CD8-positive, alpha-beta memory T cell (primary cell): ENCODE data around the gene TADA1. TPM values are rescaled to one million over a fixed set of nuclear protein-coding genes. Genes with fewer than 3 reads are reported as not detected.

Experiments used
- CTCF ChIA-PET: fragments of 350-600 bp; sonication (Branson Sonifier 250); formaldehyde crosslinking; loops from one replicate; lab custom pipeline; 2021; ENCODE audit warnings: antibody characterized with exemption; lab: Charles Lee
- POLR2A ChIA-PET: fragments of 350-600 bp; sonication (Branson Sonifier 250); formaldehyde crosslinking; loops from one replicate; lab custom pipeline; 2021; ENCODE audit warnings: antibody characterized with exemption; lab: Charles Lee
- DNase-seq, 5 donors: peaks; one replicate each; pipeline versions ENCODE4 v3.0.0 to v3.0.0-alpha.2; 2020 to 2022; ENCODE audit warnings: mixed read lengths in 1 of 5
- H3K27ac ChIP-seq: one replicate; pipeline ENCODE4 v1.7.0; 2013; ENCODE audit warnings: low read depth, mild to moderate bottlenecking, low read length, moderate library complexity
- H3K27me3 ChIP-seq: 2 replicates; pipeline ENCODE4 v1.7.0; 2013; ENCODE audit warnings: low read length, mild to moderate bottlenecking; ENCODE audit not compliant: insufficient read depth, poor library complexity, severe bottlenecking
- H3K36me3 ChIP-seq: 2 replicates; pipeline ENCODE4 v1.7.0; 2013; ENCODE audit warnings: mild to moderate bottlenecking, low read length, moderate library complexity; ENCODE audit not compliant: insufficient read depth
- H3K4me1 ChIP-seq: 2 replicates; pipeline ENCODE4 v1.7.0; 2013; ENCODE audit warnings: mild to moderate bottlenecking, low read length, moderate library complexity; ENCODE audit not compliant: insufficient read depth
- H3K4me3 ChIP-seq: 2 replicates; pipeline ENCODE4 v1.7.0; 2013; ENCODE audit warnings: mild to moderate bottlenecking, low read length
- H3K9me3 ChIP-seq: 2 replicates; pipeline ENCODE4 v1.7.0; 2013; ENCODE audit warnings: mild to moderate bottlenecking, low read length
- H3K27ac Mint-ChIP-seq, 8 donors: one replicate each; pipeline ENCODE4 v1.8.0; 2020 to 2021; ENCODE audit warnings: mixed read lengths in 8 of 8, mild to moderate bottlenecking in 6 of 8, inconsistent platforms in 3 of 8, moderate library complexity in 3 of 8
- H3K27me3 Mint-ChIP-seq, 2 donors: one replicate each; pipeline ENCODE4 v1.8.0; 2020 to 2021; ENCODE audit warnings: mixed read lengths in 2 of 2, mild to moderate bottlenecking in 1 of 2, moderate library complexity in 1 of 2
- H3K36me3 Mint-ChIP-seq, 3 donors: one replicate each; pipeline ENCODE4 v1.8.0; 2020 to 2021; ENCODE audit warnings: mixed read lengths in 3 of 3, inconsistent platforms in 1 of 3, mild to moderate bottlenecking in 1 of 3
- H3K4me1 Mint-ChIP-seq, 3 donors: one replicate each; pipeline ENCODE4 v1.8.0; 2020 to 2021; ENCODE audit warnings: mixed read lengths in 3 of 3, inconsistent platforms in 1 of 3, mild to moderate bottlenecking in 1 of 3
- H3K4me3 Mint-ChIP-seq, 7 donors: one replicate each; pipeline ENCODE4 v1.8.0; 2020 to 2021; ENCODE audit warnings: mixed read lengths in 7 of 7, mild to moderate bottlenecking in 6 of 7, moderate library complexity in 4 of 7, inconsistent platforms in 2 of 7
- H3K9me3 Mint-ChIP-seq, 5 donors: one replicate each; pipeline ENCODE4 v1.8.0; 2020 to 2022; ENCODE audit warnings: mixed read lengths in 5 of 5, mild to moderate bottlenecking in 3 of 5, moderate library complexity in 2 of 5, inconsistent platforms in 1 of 5
- polyA plus RNA-seq: library from polyadenylated mRNA; unstranded; fragments of 300-500 nt; fragmentation: Illumina TruSeq; gene quantifications from one replicate; pipeline ENCODE4 v1.2.3, GENCODE V29; 2021
- total RNA-seq, 2 experiments: library from RNA; stranded (reverse); gene quantifications; one replicate each; pipeline ENCODE4 v1.2.3, GENCODE V29; 2021

TADA1 gene
- 10 to 100 TPM; 18.5 to 18.6 TPM for total RNA-seq
- 13.2 TPM for polyA plus RNA-seq

DNA sequence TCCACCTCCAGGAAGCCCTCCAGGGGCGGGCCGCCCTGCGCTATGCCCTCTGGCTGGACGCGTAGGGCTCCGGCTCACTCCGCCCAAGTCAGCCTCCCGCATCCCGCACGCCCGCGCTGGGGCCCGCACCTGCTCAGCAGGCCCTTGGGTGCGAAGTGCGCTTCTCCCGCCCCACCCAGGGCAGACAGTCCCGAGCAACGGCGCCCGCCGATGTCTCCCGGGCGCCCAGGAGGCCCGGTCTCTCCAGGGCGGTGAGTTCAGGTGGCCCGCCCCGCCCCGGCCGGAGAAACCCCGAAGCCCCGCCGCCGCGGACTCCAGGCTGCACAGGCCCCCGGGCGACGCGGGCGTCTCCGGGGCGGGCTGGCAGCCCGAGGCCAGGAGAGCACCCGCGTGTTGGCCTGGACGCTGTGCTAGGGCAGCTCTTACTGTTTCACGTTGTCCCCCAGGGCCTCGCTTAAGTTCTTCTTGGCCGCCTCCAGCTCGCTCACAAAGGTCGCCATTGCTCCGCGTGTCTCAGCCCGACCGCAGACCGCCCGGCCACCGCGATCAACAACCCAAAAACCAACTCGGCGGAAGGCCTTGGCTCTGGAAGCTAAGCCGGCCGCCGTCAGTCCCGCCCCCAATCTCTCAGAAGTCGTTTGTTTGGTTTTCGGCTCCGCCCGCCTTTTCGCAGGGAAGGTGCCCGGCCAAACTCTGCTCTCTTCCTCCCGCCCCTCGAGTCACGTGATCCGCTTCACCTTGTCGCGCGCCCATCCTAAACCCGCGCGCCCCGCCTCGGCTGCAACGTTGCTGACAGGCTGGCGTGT, at the start of gene TADA1:
Gene TADA1, minus strand, starts transcription at position 531 of the 806 bp plus-strand sequence. Its CDS starts 31 bp downstream, at position 500.
- Mint-ChIP-seq H3K36me3 (peaks cover 0 to 15% (median 2%) of the 10 kb centered on the region in 3 donors), H3K27me3 (peaks cover 0 to 5% of the 10 kb centered on the region in 2 donors), H3K4me3 (peak within 1 kb of the TSS; percentile 91 to 99 (median 97)), H3K4me1 (peaks cover 43 to 58% (median 56%) of the 10 kb centered on the region in 3 donors), H3K9me3 (peaks cover 0 to 3% (median 0%) of the 10 kb centered on the region in 5 donors), H3K27ac (peak within 1 kb of the TSS; percentile 78 to 99 (median 97))
- peak within 1 kb of the TSS; percentile 81 for H3K27ac ChIP-seq
- peak within 1 kb of the TSS; percentile 79 for H3K4me3 ChIP-seq
- peak; percentile 96 to 97 (median 96) for DNase-seq
- no peaks in the 10 kb centered on the region for H3K9me3 ChIP-seq
- ChIA-PET POLR2A (interaction anchor here (1.0 to 2.0 kb wide), 3 partner anchors 34 to 344 kb away, joined by 3 to 23 read pairs (median 4); partner anchors contain the start of genes POGK and POU2F1), CTCF (interaction anchor here (1.0 to 3.3 kb wide), 6 partner anchors 12 to 386 kb away, joined by 3 to 16 read pairs (median 6); partner anchors contain the start of gene POGK)
- H3K36me3 ChIP-seq, result no peaks in the 10 kb centered on the region
- no peaks in the 10 kb centered on the region for H3K27me3 ChIP-seq
- peaks cover 25% of the 10 kb centered on the region for H3K4me1 ChIP-seq

DNA sequence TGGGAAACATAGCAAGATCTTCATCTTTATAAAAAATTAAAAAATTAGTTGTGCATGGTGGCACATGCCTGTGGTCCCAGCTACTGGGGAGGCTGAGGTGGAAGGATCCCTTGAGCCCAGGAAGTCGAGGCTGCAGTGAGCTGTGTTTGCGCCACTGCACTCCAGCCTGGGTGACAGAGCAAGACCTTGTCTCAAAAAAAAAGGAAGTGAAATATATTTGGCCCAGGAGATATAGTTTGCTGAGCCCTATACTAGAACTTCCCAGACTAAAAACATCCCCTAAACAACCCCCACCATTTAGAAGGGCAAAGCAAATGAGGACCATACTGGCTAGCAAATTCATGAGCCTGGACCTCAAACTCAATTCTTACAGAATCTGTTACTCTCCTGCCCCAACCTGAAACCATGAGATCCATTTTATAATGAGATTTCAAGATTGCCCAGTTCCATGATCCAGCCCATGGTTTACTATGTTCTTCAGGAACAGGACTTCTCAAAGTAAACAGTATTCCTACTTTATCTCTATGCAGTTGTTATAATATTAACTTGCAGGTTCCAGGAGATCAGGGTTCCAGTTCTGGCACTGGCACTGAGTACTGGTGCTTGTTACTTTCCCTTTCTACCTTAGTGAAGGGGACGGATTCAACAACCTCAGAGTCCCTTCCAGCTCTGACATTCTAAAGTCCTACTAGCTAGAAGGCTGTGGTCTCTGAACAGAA, 48.9 kb upstream of the TADA1 start:
- Histone ChIP-seq H3K4me1 (no peaks in the 10 kb centered on the region), H3K36me3 (no peaks in the 10 kb centered on the region), H3K9me3 (no peaks in the 10 kb centered on the region), H3K27ac (no peak overlapping the region), H3K27me3 (peaks cover 13% of the 10 kb centered on the region), H3K4me3 (no peak overlapping the region)
- Mint-ChIP-seq H3K9me3 (no peaks in the 10 kb centered on the region), H3K4me1 (peaks cover 0 to 3% (median 0%) of the 10 kb centered on the region in 3 donors), H3K4me3 (no peak overlapping the region), H3K27me3 (peaks cover 20 to 54% of the 10 kb centered on the region in 2 donors), H3K36me3 (no peaks in the 10 kb centered on the region), H3K27ac (no peak overlapping the region)
- ChIA-PET POLR2A (no interaction called here), CTCF (no interaction called here)
- DNase-seq, result no peak

DNA sequence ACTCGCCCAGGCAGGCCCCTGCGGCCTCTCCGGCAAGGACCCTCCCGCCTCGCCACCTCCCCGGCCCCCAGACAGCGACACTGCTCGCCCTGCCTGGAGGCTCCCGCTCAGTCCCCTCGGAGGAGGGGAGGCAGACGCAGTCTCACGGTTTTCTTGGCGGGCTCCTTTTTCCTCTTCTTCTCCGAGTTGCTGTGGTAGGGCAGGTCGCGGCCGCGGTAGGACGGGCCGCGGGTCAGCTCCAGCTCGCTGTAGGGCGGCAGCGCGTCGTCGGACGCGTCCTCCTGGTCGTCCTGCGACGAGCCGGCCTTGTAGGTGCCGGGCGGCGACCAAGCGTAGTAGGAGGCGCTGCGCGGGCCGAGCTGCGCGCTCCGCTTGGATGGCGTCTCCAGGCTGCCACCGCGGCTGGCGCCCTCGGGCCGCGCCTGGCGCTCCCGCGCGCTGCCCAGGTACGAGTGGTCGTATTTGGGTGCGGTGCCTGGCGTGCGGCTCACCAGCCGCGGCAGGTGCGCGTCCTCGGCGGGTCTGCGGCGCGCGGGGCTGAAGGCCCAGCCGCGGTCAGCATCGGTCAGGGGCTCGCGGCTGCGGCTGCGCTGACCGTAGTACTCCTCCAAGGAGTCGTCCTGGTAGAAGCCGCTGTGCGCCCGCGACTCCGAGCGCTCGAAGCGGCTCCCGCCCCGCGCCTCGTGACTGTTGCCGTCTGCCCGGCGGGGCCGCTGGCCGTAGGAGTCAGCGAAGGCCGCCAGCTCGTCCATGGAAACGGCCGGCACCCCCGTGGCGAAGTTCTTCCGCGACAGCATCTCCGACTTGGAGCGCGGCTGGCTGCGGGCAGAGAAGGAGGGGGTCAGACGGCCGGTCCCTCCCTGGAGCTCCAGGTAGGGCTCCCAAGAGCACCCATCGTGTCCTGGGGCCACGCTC, 44.8 kb upstream of the TADA1 start:
- H3K27ac Mint-ChIP-seq, result no peak overlapping the region
- POLR2A ChIA-PET, result no interaction called here
- no peaks in the 10 kb centered on the region for H3K4me1 ChIP-seq
- H3K4me3 ChIP-seq, result no peak overlapping the region
- H3K27me3 Mint-ChIP-seq, result peaks cover 35 to 57% of the 10 kb centered on the region in 2 donors
- H3K27me3 ChIP-seq, result peaks cover 21% of the 10 kb centered on the region
- peaks cover 0 to 5% (median 0%) of the 10 kb centered on the region in 3 donors for H3K4me1 Mint-ChIP-seq
- no peaks in the 10 kb centered on the region for H3K36me3 Mint-ChIP-seq
- H3K9me3 Mint-ChIP-seq, result no peaks in the 10 kb centered on the region
- peak overlapping the region in 1 of 7 donors; percentile 13 for H3K4me3 Mint-ChIP-seq
- DNase-seq, result no peak
- H3K27ac ChIP-seq, result no peak overlapping the region
- H3K36me3 ChIP-seq, result no peaks in the 10 kb centered on the region
- no peaks in the 10 kb centered on the region for H3K9me3 ChIP-seq
- CTCF ChIA-PET, result interaction anchor here (3.2 kb wide), 1 partner anchor 10 kb away, joined by 11 read pairs; no protein-coding TSS in a partner anchor

DNA sequence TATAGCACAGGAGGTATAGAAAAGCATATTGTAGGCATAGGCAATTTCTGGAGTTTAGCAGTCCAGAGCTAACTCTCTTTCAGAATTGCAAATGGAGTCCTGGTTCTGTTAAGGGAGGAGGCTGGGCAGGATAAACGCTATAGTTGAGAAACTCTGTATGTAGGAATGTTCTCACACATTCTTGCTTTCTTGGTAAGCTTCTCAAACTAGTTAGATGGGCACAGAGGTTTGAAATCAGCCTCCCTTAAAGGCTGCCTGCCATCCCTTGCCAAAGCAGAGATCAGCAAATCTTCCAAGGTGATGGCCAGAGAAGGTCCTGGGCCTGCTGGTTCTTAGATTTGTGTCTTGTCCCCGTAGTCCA, 42.9 kb upstream of the TADA1 start:
- peaks cover 21% of the 10 kb centered on the region for H3K27me3 ChIP-seq
- H3K9me3 Mint-ChIP-seq, result no peaks in the 10 kb centered on the region
- CTCF ChIA-PET, result interaction anchor here (2.1 to 16.9 kb wide), 2 partner anchors 9 to 140 kb away, joined by 14 to 454 read pairs; no protein-coding TSS in a partner anchor

DNA sequence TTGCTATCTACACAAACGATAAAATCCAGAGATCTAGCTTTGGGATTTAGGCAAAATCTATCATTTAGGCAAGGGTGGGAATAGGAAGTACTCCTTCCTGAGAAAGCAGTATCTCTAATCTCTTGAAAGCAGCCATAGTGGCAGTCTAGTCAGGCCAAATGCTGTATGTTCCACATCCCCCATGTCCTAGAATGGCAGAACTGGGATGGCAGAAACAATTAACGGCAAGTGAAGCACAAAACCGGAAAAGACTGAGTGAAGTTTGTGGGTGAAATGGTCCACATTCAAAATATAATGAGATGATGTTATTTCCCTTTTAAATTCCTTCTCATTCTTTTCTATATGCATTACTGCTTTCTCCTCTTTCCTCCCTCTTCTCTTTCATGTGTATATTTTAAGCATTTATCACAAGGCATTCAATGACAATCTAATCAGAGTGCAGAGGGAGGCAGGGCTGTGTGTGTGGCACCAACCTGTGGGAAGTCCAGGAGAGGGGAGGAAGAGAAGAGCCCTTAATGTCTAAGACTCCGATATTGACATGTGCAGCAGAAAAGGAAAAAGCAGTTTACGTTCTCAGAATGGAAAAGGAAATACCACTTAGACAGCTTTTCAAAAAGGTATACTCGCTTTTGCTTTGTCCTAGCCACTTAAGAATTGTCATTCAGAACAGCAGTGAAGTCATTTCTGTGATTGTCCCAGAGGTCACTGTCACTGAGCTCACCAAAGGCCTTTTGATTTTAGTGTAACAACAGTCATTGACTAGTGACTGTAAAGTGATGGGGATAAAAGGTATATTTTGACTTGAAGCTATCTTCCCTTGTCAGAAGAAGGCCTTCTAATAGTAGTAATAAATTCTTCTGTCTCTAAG, 42.3 kb upstream of the TADA1 start:
- no peak overlapping the region for H3K4me3 ChIP-seq
- Mint-ChIP-seq H3K9me3 (no peaks in the 10 kb centered on the region), H3K4me3 (no peak overlapping the region), H3K36me3 (no peaks in the 10 kb centered on the region), H3K4me1 (peaks cover 0 to 5% (median 0%) of the 10 kb centered on the region in 3 donors), H3K27ac (no peak overlapping the region), H3K27me3 (peaks cover 35 to 47% of the 10 kb centered on the region in 2 donors)
- ChIA-PET POLR2A (no interaction called here), CTCF (interaction anchor here (2.1 to 16.9 kb wide), 2 partner anchors 8 to 140 kb away, joined by 14 to 454 read pairs; no protein-coding TSS in a partner anchor)
- H3K36me3 ChIP-seq, result no peaks in the 10 kb centered on the region
- no peaks in the 10 kb centered on the region for H3K9me3 ChIP-seq
- H3K27me3 ChIP-seq, result peaks cover 21% of the 10 kb centered on the region
- no peaks in the 10 kb centered on the region for H3K4me1 ChIP-seq
- H3K27ac ChIP-seq, result no peak overlapping the region
- no peak for DNase-seq

More for the DNA sequence above, 42.9 kb upstream of the TADA1 start:
- peaks cover 0 to 5% (median 0%) of the 10 kb centered on the region in 3 donors for H3K4me1 Mint-ChIP-seq
- POLR2A ChIA-PET, result no interaction called here
- H3K27ac Mint-ChIP-seq, result no peak overlapping the region
- peaks cover 35 to 47% of the 10 kb centered on the region in 2 donors for H3K27me3 Mint-ChIP-seq
- DNase-seq, result no peak
- Histone ChIP-seq H3K4me1 (no peaks in the 10 kb centered on the region), H3K36me3 (no peaks in the 10 kb centered on the region), H3K27ac (no peak overlapping the region), H3K4me3 (no peak overlapping the region), H3K9me3 (no peaks in the 10 kb centered on the region)
- H3K4me3 Mint-ChIP-seq, result no peak overlapping the region
- no peaks in the 10 kb centered on the region for H3K36me3 Mint-ChIP-seq

DNA sequence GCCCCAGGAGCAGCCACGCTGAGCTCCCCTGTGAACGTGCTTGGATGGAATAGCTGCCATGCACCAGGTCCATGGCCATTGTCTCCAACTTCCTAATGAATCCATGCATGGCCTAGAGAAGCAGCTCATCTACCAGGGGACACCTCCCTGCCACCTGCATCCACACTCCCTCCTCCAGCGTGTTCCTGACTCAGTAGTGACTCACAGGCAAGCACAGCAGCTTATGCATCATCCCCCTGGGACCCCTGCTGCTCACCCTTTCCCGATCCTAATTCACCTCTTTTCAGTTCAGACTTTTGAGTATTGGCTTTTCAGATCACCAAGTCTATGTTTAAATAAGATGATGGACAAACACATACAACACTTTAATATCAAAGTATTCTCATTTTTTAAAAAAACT, 39.9 kb upstream of the TADA1 start:
- Mint-ChIP-seq H3K9me3 (peaks cover 0 to 2% (median 0%) of the 10 kb centered on the region in 5 donors), H3K4me1 (peaks cover 0 to 6% (median 2%) of the 10 kb centered on the region in 3 donors), H3K36me3 (peaks cover 0 to 2% (median 0%) of the 10 kb centered on the region in 3 donors), H3K27ac (no peak overlapping the region), H3K4me3 (no peak overlapping the region), H3K27me3 (peaks cover 19 to 28% of the 10 kb centered on the region in 2 donors)
- no peak for DNase-seq
- ChIA-PET CTCF (interaction anchor here (16.9 kb wide), 1 partner anchor 143 kb away, joined by 454 read pairs; no protein-coding TSS in a partner anchor), POLR2A (no interaction called here)
- peaks cover 10% of the 10 kb centered on the region for H3K27me3 ChIP-seq
- no peaks in the 10 kb centered on the region for H3K4me1 ChIP-seq
- H3K4me3 ChIP-seq, result no peak overlapping the region
- H3K9me3 ChIP-seq, result no peaks in the 10 kb centered on the region
- H3K27ac ChIP-seq, result no peak overlapping the region
- H3K36me3 ChIP-seq, result no peaks in the 10 kb centered on the region
